Femur (tissue), 1 donor: ENCODE measurements around the gene PLD3.
"Not testable (repeated sequence)": the region's sequence is repeated elsewhere in the genome, so short reads cannot be mapped to it uniquely, and the experiment has no call there.

Experiments
- DNase-seq: peaks from one replicate; pipeline ENCODE4 v3.0.0-alpha.2; 2017

The PLD3 gene

GRCh38 chr19:40390084-40390742 lies 41.7 kb downstream of the PLD3 start, which contains the start of gene HIPK4:
Gene HIPK4 (minus strand): TSS chr19:40390181. CDS start chr19:40389902, 279 bp downstream.
- no peak for DNase-seq

- no peak for DNase-seq
Measured at GRCh38 chr19:40392123-40392522, 43.6 kb downstream of the PLD3 start.

DNA sequence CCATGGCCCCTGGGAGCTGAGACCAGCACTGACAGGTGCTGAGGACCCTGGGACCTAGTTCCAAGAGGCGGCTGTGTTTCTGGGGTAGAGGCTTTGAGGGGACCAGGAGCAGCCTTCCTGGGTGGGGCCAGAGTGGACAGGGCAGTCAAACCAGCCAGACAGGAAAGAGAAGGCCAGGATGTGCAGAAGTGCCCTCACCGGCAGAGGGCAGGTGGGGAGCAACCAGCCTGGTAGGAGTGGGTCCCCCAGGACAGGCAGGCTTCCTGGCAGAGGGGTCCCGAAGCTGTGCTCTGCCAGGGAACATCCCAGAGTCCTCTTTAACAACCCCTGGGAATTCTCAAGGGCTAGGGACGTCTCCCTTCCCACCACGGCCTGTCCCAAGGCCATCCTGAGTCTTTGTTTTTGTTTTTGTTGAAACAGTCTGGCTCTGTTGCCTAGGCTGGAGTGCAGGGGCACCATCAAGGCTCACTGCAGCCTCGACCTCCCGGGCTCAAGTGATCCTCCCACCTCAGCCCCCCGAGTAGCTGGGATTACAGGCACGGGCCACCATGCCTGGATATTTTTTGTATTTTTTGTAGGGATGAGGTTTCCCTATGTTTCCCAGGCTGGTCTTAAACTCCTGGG lies 44.5 kb downstream of the PLD3 start:
- DNase-seq, result no peak

DNA sequence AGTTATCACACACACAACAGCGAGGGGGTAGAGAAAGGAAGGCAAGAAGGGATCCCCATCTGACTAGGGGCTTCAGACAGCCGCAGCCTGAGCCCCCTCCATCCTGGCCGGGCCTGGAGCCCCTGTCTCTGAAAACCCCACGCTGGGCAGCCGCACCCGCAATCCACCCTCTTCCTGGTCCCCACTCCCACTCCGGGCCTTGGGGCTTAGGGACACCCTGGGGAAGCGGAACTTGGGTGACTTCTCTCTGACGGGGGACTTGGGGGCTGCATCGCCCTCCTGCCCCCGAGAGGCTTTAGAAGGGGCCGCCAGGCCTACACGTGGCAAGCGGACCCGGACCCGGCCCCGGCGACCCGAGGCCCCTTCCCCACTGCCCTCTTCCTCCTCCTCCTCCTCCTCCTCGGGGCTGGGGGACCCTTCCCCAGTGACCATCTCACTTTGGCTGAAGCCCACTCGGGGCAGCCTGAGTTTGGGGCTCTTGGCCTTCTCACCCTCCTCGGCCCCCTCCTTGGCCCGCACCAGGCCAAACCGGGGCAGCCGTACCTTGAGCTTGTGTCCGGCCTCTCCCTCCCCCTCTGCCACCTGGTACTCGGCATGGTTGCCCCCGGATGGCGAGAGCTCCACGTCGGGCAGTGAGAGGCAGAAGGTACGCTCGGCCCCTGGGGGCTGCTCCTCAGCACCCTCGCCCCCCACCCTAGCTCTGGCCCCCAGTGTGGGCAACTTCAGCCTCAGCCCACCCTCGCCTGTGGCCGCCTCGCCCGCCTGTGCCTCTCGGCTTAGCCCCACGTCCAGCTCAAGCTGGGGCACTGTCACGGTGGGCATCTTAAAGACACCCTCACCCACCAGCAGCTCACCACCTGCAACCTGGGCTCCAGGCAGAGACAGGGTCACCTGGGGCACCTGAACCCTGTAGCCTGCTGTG lies 45.7 kb downstream of the PLD3 start:
- no peak for DNase-seq

- no peak for DNase-seq
Measured at GRCh38 chr19:40394816-40395210, 46.3 kb downstream of the PLD3 start.

DNA sequence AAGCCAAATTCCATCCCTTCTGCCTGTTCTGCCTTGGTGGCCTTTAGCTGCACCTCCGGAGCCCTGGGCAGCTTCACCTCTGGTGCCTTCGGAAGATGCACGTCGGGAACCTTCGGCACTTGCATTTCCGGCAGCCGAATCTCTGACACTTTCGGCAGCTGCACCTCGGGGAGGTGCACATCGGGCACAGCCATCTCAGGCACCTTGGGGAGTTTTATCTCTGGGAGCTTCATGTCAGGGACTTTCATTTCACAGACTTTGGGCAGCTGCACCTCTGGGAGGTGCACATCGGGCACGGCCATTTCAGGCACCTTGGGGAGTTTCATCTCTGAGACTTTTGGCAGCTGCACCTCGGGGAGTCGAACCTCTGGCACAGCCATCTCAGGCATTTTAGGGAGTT lies 47.5 kb downstream of the PLD3 start:
- DNase-seq, result no peak

- no peak for DNase-seq
Measured at GRCh38 chr19:40396886-40397567, 48.5 kb downstream of the PLD3 start.

DNA sequence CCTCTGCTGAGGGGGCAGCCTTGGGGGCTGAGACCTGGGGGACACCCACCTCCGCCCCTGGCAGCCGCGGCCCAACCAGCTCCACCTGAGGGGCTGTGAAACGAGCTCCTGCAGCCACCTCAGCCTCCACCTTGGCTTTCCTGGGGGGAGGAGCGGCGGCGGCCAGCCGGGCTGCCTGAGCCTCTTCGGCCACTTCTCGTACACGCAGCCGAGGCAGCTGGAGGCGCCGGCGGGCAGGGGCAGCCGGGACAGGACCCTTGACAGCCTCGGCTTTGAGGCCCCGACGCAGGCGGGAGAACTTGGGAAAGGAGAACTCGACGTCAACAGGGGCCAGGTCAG lies 49.0 kb downstream of the PLD3 start:
- no peak for DNase-seq

- peak; percentile 67 for DNase-seq
Measured at GRCh38 chr19:40398417-40399131, 50.1 kb downstream of the PLD3 start.

GRCh38 chr19:40400559-40400958 lies 52.1 kb downstream of the PLD3 start:
- DNase-seq, result no peak

- DNase-seq, result peak; percentile 96
Measured at GRCh38 chr19:40403262-40403984, 54.9 kb downstream of the PLD3 start.

- no peak for DNase-seq
Measured at GRCh38 chr19:40407714-40408597, 59.5 kb downstream of the PLD3 start.

- DNase-seq, result not testable (repeated sequence)
Measured at GRCh38 chr19:40408598-40408925, 60.1 kb downstream of the PLD3 start.

GRCh38 chr19:40410030-40410389 lies 61.5 kb downstream of the PLD3 start:
- no peak for DNase-seq

- DNase-seq, result peak; percentile 68
Measured at GRCh38 chr19:40411125-40411842, 62.8 kb downstream of the PLD3 start.

GRCh38 chr19:40411958-40412499 lies 63.5 kb downstream of the PLD3 start:
- no peak for DNase-seq

- no peak for DNase-seq
Measured at GRCh38 chr19:40412866-40413265, 64.4 kb downstream of the PLD3 start.

- peak; percentile 73 for DNase-seq
Measured at GRCh38 chr19:40413291-40413845, 64.9 kb downstream of the PLD3 start, which contains the start of gene PRX. Gene PRX (minus strand): TSS chr19:40413378. CDS start chr19:40407932, 5,446 bp downstream.
